SK-N-SH treated with all-trans-retinoic acid at 6 μM for 48 hours (cell line): ENCODE data around the gene OTOG.

ENCODE experiments used
- ATAC-seq: fragments of 200-7000 bp; cut with Tn5 transposase; 3 replicates; pipeline ENCODE4 v1.9.1; 2020; ENCODE audit warnings: mild to moderate bottlenecking, moderate library complexity
- ARNTL ChIP-seq: fragments of 450-650 bp; formaldehyde crosslinking; IDR thresholded peaks from 2 replicates; pipeline ENCODE4 v1.5.0; 2020; ENCODE audit warnings: low read depth, mild to moderate bottlenecking, moderate library complexity, borderline replicate concordance
- BACH2 ChIP-seq: fragments of 250-450 bp; sonication (Bioruptor Pico); IDR thresholded peaks from 2 replicates; pipeline ENCODE4 v1.9.0; 2021; ENCODE audit warnings: mild to moderate bottlenecking, borderline replicate concordance
- CSDC2 ChIP-seq: fragments of 250-450 bp; sonication (Bioruptor Pico); IDR thresholded peaks from 2 replicates; pipeline ENCODE4 v1.5.0; 2020; ENCODE audit warnings: mild to moderate bottlenecking, moderate library complexity
- GLIS3 ChIP-seq: fragments of 250-450 bp; sonication (Bioruptor Pico); IDR thresholded peaks from 2 replicates; pipeline ENCODE4 v1.5.0; 2020; ENCODE audit warnings: mild to moderate bottlenecking, moderate library complexity
- ISL1 ChIP-seq: fragments of 250-450 bp; sonication (Bioruptor Pico); IDR thresholded peaks from 2 replicates; pipeline ENCODE4 v2.1.2; 2022; ENCODE audit warnings: mild to moderate bottlenecking, moderate library complexity
- OSR1 ChIP-seq: fragments of 250-450 bp; sonication (Bioruptor Pico); IDR thresholded peaks from 2 replicates; pipeline ENCODE4 v1.8.0; 2022; ENCODE audit warnings: moderate library complexity, mild to moderate bottlenecking, inconsistent platforms
- PPARA ChIP-seq: fragments of 250-450 bp; sonication (Bioruptor Pico); IDR thresholded peaks from 2 replicates; pipeline ENCODE4 v1.5.0; 2020; ENCODE audit warnings: mild to moderate bottlenecking, borderline replicate concordance
- RARB ChIP-seq: fragments of 250-450 bp; sonication (Bioruptor Pico); IDR thresholded peaks from 2 replicates; pipeline ENCODE4 v1.8.0; 2021; ENCODE audit warnings: mild to moderate bottlenecking, moderate library complexity
- SNAI2 ChIP-seq: fragments of 250-450 bp; sonication (Bioruptor Pico); IDR thresholded peaks from 2 replicates; pipeline ENCODE4 v1.5.0; 2020; ENCODE audit warnings: mild to moderate bottlenecking, moderate library complexity
- TCF4 ChIP-seq: fragments of 250-450 bp; sonication (Bioruptor Pico); IDR thresholded peaks from 2 replicates; pipeline ENCODE4 v1.8.0; 2021; ENCODE audit warnings: mild to moderate bottlenecking, moderate library complexity, borderline replicate concordance
- TOX ChIP-seq: fragments of 250-450 bp; sonication (Bioruptor Pico); IDR thresholded peaks from 2 replicates; pipeline ENCODE4 v1.8.0; 2021; ENCODE audit warnings: mild to moderate bottlenecking, moderate library complexity, borderline replicate concordance
- TSHZ2 ChIP-seq: fragments of 250-450 bp; sonication (Bioruptor Pico); IDR thresholded peaks from 2 replicates; pipeline ENCODE4 v1.5.0; 2020; ENCODE audit warnings: mild to moderate bottlenecking, moderate library complexity
- ZC3H10 ChIP-seq: fragments of 250-450 bp; sonication (Bioruptor Pico); IDR thresholded peaks from 2 replicates; pipeline ENCODE4 v1.5.1; 2021; ENCODE audit warnings: mild to moderate bottlenecking, moderate library complexity
- ZFP3 ChIP-seq: fragments of 250-450 bp; sonication (Bioruptor Pico); IDR thresholded peaks from 2 replicates; pipeline ENCODE4 v1.5.0; 2020; ENCODE audit warnings: mild to moderate bottlenecking, moderate library complexity
- ZFP30 ChIP-seq: fragments of 450-650 bp; formaldehyde crosslinking; IDR thresholded peaks from 2 replicates; pipeline ENCODE4 v1.5.0; 2022; ENCODE audit warnings: mild to moderate bottlenecking, moderate library complexity
- ZNF565 ChIP-seq: fragments of 450-650 bp; formaldehyde crosslinking; conservative IDR thresholded peaks from 2 replicates; pipeline ENCODE4 v1.5.0; 2020; ENCODE audit warnings: low read depth, mild to moderate bottlenecking, moderate library complexity
- ZNF70 ChIP-seq: fragments of 450-650 bp; formaldehyde crosslinking; IDR thresholded peaks from 2 replicates; pipeline ENCODE4 v1.5.0; 2020; ENCODE audit warnings: mild to moderate bottlenecking, moderate library complexity
- TF ChIP-seq, protein P1 (sequence below): fragments of 250-450 bp; sonication (Bioruptor Pico); IDR thresholded peaks from 2 replicates; pipeline ENCODE4 v1.8.0; 2021; ENCODE audit warnings: low read depth, mild to moderate bottlenecking, moderate library complexity, borderline replicate concordance
- TF ChIP-seq, protein P2 (sequence below): fragments of 250-450 bp; sonication (Bioruptor Pico); IDR thresholded peaks from 2 replicates; pipeline ENCODE4 v1.5.1; 2020; ENCODE audit warnings: low read depth, mild to moderate bottlenecking, moderate library complexity
- TF ChIP-seq, protein P3 (sequence below): fragments of 250-450 bp; sonication (Bioruptor Pico); IDR thresholded peaks from 2 replicates; pipeline ENCODE4 v1.5.1; 2021; ENCODE audit warnings: mild to moderate bottlenecking, moderate library complexity

OTOG gene

DNA sequence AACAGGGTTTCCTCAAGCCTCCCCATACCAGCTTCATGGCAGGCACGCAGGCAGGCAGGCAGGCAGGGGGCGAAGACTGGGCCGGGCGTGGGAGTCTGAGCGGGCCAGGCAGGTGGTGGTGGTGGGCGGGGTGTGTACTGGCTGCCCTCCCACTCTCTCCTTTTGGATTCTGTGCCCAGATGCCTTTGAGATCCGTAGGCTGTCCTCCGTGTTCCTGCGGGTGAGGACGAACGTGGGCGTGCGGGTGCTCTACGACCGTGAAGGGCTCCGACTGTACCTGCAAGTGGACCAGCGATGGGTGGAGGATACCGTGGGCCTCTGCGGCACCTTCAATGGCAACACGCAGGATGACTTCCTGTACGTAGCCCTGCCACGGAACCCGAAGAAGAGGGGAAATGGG is 23.0 kb downstream of the OTOG start:
- ATAC-seq, result no peak
- TF ChIP-seq PPARA (CRISPR knock-in tag) (no peak), CSDC2 (no peak), SNAI2 (CRISPR knock-in tag) (no peak), ISL1 (CRISPR knock-in tag) (no peak), RARB (CRISPR knock-in tag) (no peak), BACH2 (CRISPR knock-in tag) (no peak), GLIS3 (CRISPR knock-in tag) (no peak), ZNF565 (no peak), ZNF70 (no peak), ZFP30 (CRISPR knock-in tag) (no peak), OSR1 (CRISPR knock-in tag) (no peak), TOX (CRISPR knock-in tag) (no peak), ZC3H10 (CRISPR knock-in tag) (no peak), ARNTL (CRISPR knock-in tag) (no peak), ZFP3 (CRISPR knock-in tag) (no peak)
- TF ChIP-seq, protein P1, sequence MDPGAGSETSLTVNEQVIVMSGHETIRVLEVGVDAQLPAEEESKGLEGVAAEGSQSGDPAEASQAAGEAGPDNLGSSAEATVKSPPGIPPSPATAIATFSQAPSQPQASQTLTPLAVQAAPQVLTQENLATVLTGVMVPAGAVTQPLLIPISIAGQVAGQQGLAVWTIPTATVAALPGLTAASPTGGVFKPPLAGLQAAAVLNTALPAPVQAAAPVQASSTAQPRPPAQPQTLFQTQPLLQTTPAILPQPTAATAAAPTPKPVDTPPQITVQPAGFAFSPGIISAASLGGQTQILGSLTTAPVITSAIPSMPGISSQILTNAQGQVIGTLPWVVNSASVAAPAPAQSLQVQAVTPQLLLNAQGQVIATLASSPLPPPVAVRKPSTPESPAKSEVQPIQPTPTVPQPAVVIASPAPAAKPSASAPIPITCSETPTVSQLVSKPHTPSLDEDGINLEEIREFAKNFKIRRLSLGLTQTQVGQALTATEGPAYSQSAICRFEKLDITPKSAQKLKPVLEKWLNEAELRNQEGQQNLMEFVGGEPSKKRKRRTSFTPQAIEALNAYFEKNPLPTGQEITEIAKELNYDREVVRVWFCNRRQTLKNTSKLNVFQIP (CRISPR knock-in tag), result no peak
- TF ChIP-seq, protein P2, sequence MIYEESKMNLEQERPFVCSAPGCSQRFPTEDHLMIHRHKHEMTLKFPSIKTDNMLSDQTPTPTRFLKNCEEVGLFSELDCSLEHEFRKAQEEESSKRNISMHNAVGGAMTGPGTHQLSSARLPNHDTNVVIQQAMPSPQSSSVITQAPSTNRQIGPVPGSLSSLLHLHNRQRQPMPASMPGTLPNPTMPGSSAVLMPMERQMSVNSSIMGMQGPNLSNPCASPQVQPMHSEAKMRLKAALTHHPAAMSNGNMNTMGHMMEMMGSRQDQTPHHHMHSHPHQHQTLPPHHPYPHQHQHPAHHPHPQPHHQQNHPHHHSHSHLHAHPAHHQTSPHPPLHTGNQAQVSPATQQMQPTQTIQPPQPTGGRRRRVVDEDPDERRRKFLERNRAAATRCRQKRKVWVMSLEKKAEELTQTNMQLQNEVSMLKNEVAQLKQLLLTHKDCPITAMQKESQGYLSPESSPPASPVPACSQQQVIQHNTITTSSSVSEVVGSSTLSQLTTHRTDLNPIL (CRISPR knock-in tag), result no peak
- TF ChIP-seq, protein P3, sequence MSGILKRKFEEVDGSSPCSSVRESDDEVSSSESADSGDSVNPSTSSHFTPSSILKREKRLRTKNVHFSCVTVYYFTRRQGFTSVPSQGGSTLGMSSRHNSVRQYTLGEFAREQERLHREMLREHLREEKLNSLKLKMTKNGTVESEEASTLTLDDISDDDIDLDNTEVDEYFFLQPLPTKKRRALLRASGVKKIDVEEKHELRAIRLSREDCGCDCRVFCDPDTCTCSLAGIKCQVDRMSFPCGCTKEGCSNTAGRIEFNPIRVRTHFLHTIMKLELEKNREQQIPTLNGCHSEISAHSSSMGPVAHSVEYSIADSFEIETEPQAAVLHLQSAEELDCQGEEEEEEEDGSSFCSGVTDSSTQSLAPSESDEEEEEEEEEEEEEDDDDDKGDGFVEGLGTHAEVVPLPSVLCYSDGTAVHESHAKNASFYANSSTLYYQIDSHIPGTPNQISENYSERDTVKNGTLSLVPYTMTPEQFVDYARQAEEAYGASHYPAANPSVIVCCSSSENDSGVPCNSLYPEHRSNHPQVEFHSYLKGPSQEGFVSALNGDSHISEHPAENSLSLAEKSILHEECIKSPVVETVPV (CRISPR knock-in tag), result no peak
- TF ChIP-seq, all 23 proteins: peak for 0

DNA sequence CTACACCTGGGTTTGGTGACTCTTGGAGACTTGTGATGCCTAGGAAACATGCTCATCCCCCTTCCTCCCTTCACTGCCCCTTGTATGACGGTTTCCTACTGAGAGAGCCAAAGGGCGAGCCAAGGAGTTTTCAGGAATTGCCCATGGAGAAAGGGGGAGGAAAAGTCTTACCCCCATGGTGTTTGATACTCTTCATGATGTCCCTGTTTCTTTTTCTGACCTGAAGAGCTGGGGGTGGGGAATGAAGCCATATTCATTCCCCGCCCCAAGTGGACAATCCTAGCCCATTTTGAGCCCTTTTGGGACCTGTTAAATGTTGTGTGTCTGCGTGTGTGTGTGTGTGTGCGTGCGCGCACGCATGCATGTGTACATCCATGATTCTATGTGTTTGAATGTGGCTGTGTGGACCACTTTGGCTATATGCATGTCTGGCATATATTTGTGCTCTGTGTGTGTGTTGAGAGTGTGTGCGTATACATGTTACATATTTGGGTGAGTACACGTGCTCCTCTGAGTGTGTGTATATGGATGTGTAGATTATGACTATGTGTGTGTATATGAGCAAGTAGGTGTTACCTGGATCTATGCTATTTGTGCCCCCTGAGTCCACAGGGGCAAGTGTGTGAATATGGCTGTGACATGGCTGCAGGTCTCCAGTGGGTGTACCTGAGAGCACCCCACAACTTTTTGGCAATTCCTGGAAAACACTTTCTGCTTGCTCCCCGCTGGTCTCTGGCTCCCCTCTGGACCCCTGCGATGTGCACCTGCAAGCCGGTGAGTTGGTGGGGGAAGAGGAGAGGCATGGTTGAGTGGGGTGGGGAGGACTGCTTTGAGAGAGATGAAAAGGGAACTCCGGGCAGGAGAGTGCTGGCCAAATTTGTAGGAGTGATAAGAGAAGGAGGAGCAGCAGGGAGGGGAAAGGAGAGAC is 24.6 kb downstream of the OTOG start:
- TF ChIP-seq BACH2 (CRISPR knock-in tag) (no peak), SNAI2 (CRISPR knock-in tag) (no peak), RARB (CRISPR knock-in tag) (no peak), TCF4 (no peak), ZFP30 (CRISPR knock-in tag) (no peak), OSR1 (CRISPR knock-in tag) (no peak), ARNTL (CRISPR knock-in tag) (no peak), PPARA (CRISPR knock-in tag) (no peak), ISL1 (CRISPR knock-in tag) (no peak), ZFP3 (CRISPR knock-in tag) (no peak)
- TF ChIP-seq, protein P1 (CRISPR knock-in tag), result no peak
- TF ChIP-seq, protein P2 (CRISPR knock-in tag), result no peak
- ATAC-seq, result no peak

- no peak for ATAC-seq
- TF ChIP-seq PPARA (CRISPR knock-in tag) (no peak), BACH2 (CRISPR knock-in tag) (no peak), ARNTL (CRISPR knock-in tag) (no peak), TCF4 (no peak), TSHZ2 (no peak), ZC3H10 (CRISPR knock-in tag) (no peak)
- TF ChIP-seq, protein P3 (CRISPR knock-in tag), result no peak
Measured at GRCh38 chr11:17572359-17572690, 25.3 kb downstream of the OTOG start.
